SK-N-SH treated with all-trans-retinoic acid at 6 μM for 48 hours (cell line): ENCODE measurements around the gene METTL25.

Experiments used
- ATAC-seq: fragments of 200-7000 bp; cut with Tn5 transposase; 3 replicates; pipeline ENCODE4 v1.9.1; 2020; ENCODE audit warnings: mild to moderate bottlenecking, moderate library complexity
- ARNTL ChIP-seq: fragments of 450-650 bp; formaldehyde crosslinking; IDR thresholded peaks from 2 replicates; pipeline ENCODE4 v1.5.0; 2020; ENCODE audit warnings: low read depth, mild to moderate bottlenecking, moderate library complexity, borderline replicate concordance
- BACH2 ChIP-seq: fragments of 250-450 bp; sonication (Bioruptor Pico); IDR thresholded peaks from 2 replicates; pipeline ENCODE4 v1.9.0; 2021; ENCODE audit warnings: mild to moderate bottlenecking, borderline replicate concordance
- CSDC2 ChIP-seq: fragments of 250-450 bp; sonication (Bioruptor Pico); IDR thresholded peaks from 2 replicates; pipeline ENCODE4 v1.5.0; 2020; ENCODE audit warnings: mild to moderate bottlenecking, moderate library complexity
- ESRRG ChIP-seq: fragments of 250-450 bp; sonication (Bioruptor Pico); IDR thresholded peaks from 2 replicates; pipeline ENCODE4 v1.6.1; 2021; ENCODE audit warnings: mild to moderate bottlenecking
- GLIS3 ChIP-seq: fragments of 250-450 bp; sonication (Bioruptor Pico); IDR thresholded peaks from 2 replicates; pipeline ENCODE4 v1.5.0; 2020; ENCODE audit warnings: mild to moderate bottlenecking, moderate library complexity
- ISL1 ChIP-seq: fragments of 250-450 bp; sonication (Bioruptor Pico); IDR thresholded peaks from 2 replicates; pipeline ENCODE4 v2.1.2; 2022; ENCODE audit warnings: mild to moderate bottlenecking, moderate library complexity
- OSR1 ChIP-seq: fragments of 250-450 bp; sonication (Bioruptor Pico); IDR thresholded peaks from 2 replicates; pipeline ENCODE4 v1.8.0; 2022; ENCODE audit warnings: moderate library complexity, mild to moderate bottlenecking, inconsistent platforms
- PPARA ChIP-seq: fragments of 250-450 bp; sonication (Bioruptor Pico); IDR thresholded peaks from 2 replicates; pipeline ENCODE4 v1.5.0; 2020; ENCODE audit warnings: mild to moderate bottlenecking, borderline replicate concordance
- RARB ChIP-seq: fragments of 250-450 bp; sonication (Bioruptor Pico); IDR thresholded peaks from 2 replicates; pipeline ENCODE4 v1.8.0; 2021; ENCODE audit warnings: mild to moderate bottlenecking, moderate library complexity
- SNAI2 ChIP-seq: fragments of 250-450 bp; sonication (Bioruptor Pico); IDR thresholded peaks from 2 replicates; pipeline ENCODE4 v1.5.0; 2020; ENCODE audit warnings: mild to moderate bottlenecking, moderate library complexity
- TCF4 ChIP-seq: fragments of 250-450 bp; sonication (Bioruptor Pico); IDR thresholded peaks from 2 replicates; pipeline ENCODE4 v1.8.0; 2021; ENCODE audit warnings: mild to moderate bottlenecking, moderate library complexity, borderline replicate concordance
- TOX ChIP-seq: fragments of 250-450 bp; sonication (Bioruptor Pico); IDR thresholded peaks from 2 replicates; pipeline ENCODE4 v1.8.0; 2021; ENCODE audit warnings: mild to moderate bottlenecking, moderate library complexity, borderline replicate concordance
- ZC3H10 ChIP-seq: fragments of 250-450 bp; sonication (Bioruptor Pico); IDR thresholded peaks from 2 replicates; pipeline ENCODE4 v1.5.1; 2021; ENCODE audit warnings: mild to moderate bottlenecking, moderate library complexity
- ZFP3 ChIP-seq: fragments of 250-450 bp; sonication (Bioruptor Pico); IDR thresholded peaks from 2 replicates; pipeline ENCODE4 v1.5.0; 2020; ENCODE audit warnings: mild to moderate bottlenecking, moderate library complexity
- ZFP30 ChIP-seq: fragments of 450-650 bp; formaldehyde crosslinking; IDR thresholded peaks from 2 replicates; pipeline ENCODE4 v1.5.0; 2022; ENCODE audit warnings: mild to moderate bottlenecking, moderate library complexity
- ZNF565 ChIP-seq: fragments of 450-650 bp; formaldehyde crosslinking; conservative IDR thresholded peaks from 2 replicates; pipeline ENCODE4 v1.5.0; 2020; ENCODE audit warnings: low read depth, mild to moderate bottlenecking, moderate library complexity
- ZNF70 ChIP-seq: fragments of 450-650 bp; formaldehyde crosslinking; IDR thresholded peaks from 2 replicates; pipeline ENCODE4 v1.5.0; 2020; ENCODE audit warnings: mild to moderate bottlenecking, moderate library complexity
- ZNF8 ChIP-seq: fragments of 450-650 bp; formaldehyde crosslinking; IDR thresholded peaks from 2 replicates; pipeline ENCODE4 v1.5.0; 2020; ENCODE audit warnings: mild to moderate bottlenecking, moderate library complexity
- TF ChIP-seq, protein P1 (sequence below): fragments of 250-450 bp; sonication (Bioruptor Pico); IDR thresholded peaks from 2 replicates; pipeline ENCODE4 v1.5.1; 2021; ENCODE audit warnings: mild to moderate bottlenecking, moderate library complexity
- TF ChIP-seq, protein P2 (sequence below): fragments of 250-450 bp; sonication (Bioruptor Pico); IDR thresholded peaks from 2 replicates; pipeline ENCODE4 v1.8.0; 2020; ENCODE audit warnings: mild to moderate bottlenecking, moderate library complexity, borderline replicate concordance
- TF ChIP-seq, protein P3 (sequence below): fragments of 250-450 bp; sonication (Bioruptor Pico); IDR thresholded peaks from 2 replicates; pipeline ENCODE4 v1.8.0; 2021; ENCODE audit warnings: low read depth, mild to moderate bottlenecking, moderate library complexity, borderline replicate concordance
- TF ChIP-seq, protein P4 (sequence below): fragments of 250-450 bp; sonication (Bioruptor Pico); IDR thresholded peaks from 2 replicates; pipeline ENCODE4 v1.5.1; 2020; ENCODE audit warnings: low read depth, mild to moderate bottlenecking, moderate library complexity
- TF ChIP-seq, protein P5 (sequence below): fragments of 250-450 bp; sonication (Bioruptor Pico); IDR thresholded peaks from 2 replicates; pipeline ENCODE4 v1.5.0; 2020; ENCODE audit warnings: mild to moderate bottlenecking, moderate library complexity

Gene METTL25

DNA sequence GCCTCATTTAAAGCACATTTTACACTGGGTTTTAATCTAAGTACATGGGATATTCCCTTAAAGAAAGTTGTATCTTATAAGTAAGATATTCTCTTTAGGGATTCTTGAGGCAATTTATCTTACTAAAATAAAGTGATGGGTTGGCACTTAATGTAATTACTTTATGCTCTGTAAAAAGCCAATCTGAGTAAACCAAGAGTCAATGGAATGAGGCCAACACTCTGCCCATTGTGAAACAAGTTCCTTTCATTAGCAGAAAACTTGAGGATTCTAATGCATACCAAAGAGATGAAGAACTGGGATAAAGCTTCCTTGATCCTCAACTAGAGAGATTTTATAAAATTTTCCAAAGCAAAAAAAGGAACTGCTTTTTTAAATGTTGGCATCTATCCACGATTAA lies 121.2 kb downstream of the METTL25 start:
- no peak for TF ChIP-seq CSDC2 (CRISPR knock-in tag)
- TF ChIP-seq, protein P1, sequence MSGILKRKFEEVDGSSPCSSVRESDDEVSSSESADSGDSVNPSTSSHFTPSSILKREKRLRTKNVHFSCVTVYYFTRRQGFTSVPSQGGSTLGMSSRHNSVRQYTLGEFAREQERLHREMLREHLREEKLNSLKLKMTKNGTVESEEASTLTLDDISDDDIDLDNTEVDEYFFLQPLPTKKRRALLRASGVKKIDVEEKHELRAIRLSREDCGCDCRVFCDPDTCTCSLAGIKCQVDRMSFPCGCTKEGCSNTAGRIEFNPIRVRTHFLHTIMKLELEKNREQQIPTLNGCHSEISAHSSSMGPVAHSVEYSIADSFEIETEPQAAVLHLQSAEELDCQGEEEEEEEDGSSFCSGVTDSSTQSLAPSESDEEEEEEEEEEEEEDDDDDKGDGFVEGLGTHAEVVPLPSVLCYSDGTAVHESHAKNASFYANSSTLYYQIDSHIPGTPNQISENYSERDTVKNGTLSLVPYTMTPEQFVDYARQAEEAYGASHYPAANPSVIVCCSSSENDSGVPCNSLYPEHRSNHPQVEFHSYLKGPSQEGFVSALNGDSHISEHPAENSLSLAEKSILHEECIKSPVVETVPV (CRISPR knock-in tag): no peak
- peak; percentile 86 for TF ChIP-seq ISL1
- TF ChIP-seq TOX (CRISPR knock-in tag): peak; percentile 11; the same call in 1 of the 2 replicates
- TF ChIP-seq SNAI2 (CRISPR knock-in tag): no peak
- no peak for TF ChIP-seq ESRRG (CRISPR knock-in tag)
- TF ChIP-seq BACH2: no peak
- no peak for TF ChIP-seq ZFP3
- TF ChIP-seq, protein P2, sequence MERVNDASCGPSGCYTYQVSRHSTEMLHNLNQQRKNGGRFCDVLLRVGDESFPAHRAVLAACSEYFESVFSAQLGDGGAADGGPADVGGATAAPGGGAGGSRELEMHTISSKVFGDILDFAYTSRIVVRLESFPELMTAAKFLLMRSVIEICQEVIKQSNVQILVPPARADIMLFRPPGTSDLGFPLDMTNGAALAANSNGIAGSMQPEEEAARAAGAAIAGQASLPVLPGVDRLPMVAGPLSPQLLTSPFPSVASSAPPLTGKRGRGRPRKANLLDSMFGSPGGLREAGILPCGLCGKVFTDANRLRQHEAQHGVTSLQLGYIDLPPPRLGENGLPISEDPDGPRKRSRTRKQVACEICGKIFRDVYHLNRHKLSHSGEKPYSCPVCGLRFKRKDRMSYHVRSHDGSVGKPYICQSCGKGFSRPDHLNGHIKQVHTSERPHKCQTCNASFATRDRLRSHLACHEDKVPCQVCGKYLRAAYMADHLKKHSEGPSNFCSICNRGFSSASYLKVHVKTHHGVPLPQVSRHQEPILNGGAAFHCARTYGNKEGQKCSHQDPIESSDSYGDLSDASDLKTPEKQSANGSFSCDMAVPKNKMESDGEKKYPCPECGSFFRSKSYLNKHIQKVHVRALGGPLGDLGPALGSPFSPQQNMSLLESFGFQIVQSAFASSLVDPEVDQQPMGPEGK (CRISPR knock-in tag): 0 out of 2 replicates have a peak, but pooled peaks have one; percentile 10
- TF ChIP-seq PPARA (CRISPR knock-in tag): no peak
- no peak for TF ChIP-seq RARB (CRISPR knock-in tag)
- no peak for TF ChIP-seq OSR1 (CRISPR knock-in tag)
- TF ChIP-seq, protein P3, sequence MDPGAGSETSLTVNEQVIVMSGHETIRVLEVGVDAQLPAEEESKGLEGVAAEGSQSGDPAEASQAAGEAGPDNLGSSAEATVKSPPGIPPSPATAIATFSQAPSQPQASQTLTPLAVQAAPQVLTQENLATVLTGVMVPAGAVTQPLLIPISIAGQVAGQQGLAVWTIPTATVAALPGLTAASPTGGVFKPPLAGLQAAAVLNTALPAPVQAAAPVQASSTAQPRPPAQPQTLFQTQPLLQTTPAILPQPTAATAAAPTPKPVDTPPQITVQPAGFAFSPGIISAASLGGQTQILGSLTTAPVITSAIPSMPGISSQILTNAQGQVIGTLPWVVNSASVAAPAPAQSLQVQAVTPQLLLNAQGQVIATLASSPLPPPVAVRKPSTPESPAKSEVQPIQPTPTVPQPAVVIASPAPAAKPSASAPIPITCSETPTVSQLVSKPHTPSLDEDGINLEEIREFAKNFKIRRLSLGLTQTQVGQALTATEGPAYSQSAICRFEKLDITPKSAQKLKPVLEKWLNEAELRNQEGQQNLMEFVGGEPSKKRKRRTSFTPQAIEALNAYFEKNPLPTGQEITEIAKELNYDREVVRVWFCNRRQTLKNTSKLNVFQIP (CRISPR knock-in tag): no peak
- TF ChIP-seq ZNF8: no peak
- TF ChIP-seq ZFP30 (CRISPR knock-in tag): no peak
- TF ChIP-seq, protein P4, sequence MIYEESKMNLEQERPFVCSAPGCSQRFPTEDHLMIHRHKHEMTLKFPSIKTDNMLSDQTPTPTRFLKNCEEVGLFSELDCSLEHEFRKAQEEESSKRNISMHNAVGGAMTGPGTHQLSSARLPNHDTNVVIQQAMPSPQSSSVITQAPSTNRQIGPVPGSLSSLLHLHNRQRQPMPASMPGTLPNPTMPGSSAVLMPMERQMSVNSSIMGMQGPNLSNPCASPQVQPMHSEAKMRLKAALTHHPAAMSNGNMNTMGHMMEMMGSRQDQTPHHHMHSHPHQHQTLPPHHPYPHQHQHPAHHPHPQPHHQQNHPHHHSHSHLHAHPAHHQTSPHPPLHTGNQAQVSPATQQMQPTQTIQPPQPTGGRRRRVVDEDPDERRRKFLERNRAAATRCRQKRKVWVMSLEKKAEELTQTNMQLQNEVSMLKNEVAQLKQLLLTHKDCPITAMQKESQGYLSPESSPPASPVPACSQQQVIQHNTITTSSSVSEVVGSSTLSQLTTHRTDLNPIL: no peak
- no peak for TF ChIP-seq ZNF70 (CRISPR knock-in tag)
- TF ChIP-seq GLIS3 (CRISPR knock-in tag): no peak
- TF ChIP-seq TCF4 (CRISPR knock-in tag): no peak
- no peak; the same call in 1 of the 2 replicates for TF ChIP-seq ZC3H10
- TF ChIP-seq, protein P5, sequence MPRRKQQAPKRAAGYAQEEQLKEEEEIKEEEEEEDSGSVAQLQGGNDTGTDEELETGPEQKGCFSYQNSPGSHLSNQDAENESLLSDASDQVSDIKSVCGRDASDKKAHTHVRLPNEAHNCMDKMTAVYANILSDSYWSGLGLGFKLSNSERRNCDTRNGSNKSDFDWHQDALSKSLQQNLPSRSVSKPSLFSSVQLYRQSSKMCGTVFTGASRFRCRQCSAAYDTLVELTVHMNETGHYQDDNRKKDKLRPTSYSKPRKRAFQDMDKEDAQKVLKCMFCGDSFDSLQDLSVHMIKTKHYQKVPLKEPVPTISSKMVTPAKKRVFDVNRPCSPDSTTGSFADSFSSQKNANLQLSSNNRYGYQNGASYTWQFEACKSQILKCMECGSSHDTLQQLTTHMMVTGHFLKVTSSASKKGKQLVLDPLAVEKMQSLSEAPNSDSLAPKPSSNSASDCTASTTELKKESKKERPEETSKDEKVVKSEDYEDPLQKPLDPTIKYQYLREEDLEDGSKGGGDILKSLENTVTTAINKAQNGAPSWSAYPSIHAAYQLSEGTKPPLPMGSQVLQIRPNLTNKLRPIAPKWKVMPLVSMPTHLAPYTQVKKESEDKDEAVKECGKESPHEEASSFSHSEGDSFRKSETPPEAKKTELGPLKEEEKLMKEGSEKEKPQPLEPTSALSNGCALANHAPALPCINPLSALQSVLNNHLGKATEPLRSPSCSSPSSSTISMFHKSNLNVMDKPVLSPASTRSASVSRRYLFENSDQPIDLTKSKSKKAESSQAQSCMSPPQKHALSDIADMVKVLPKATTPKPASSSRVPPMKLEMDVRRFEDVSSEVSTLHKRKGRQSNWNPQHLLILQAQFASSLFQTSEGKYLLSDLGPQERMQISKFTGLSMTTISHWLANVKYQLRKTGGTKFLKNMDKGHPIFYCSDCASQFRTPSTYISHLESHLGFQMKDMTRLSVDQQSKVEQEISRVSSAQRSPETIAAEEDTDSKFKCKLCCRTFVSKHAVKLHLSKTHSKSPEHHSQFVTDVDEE: no peak
- TF ChIP-seq ARNTL (CRISPR knock-in tag): no peak
- ATAC-seq: peak; percentile 78

DNA sequence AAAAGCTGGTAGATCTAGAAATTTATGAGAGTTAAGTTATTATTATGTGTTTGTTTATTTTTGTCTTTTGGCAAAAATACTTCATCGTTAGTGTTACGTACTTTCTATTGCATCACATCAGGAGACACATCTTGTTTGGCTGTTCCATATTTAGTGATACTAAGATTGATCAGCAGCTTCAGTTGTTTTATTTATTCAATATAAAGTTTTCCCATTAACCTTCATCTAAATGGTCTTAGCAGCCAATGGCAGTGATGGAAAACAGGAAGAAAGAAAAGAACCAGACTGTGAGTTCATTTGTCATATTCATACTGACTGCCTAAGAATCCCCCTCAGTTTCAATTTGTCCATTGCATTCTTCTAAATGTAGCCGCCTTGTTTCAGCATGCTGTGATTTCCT lies 122.3 kb downstream of the METTL25 start:
- no peak for ATAC-seq
- no peak for TF ChIP-seq ZNF8
- TF ChIP-seq ZNF565: no peak
- TF ChIP-seq, protein P1 (CRISPR knock-in tag): no peak
- no peak for TF ChIP-seq CSDC2 (CRISPR knock-in tag)
- TF ChIP-seq, protein P3 (CRISPR knock-in tag): no peak
- TF ChIP-seq BACH2: no peak
